OCI-LY3 (cell line): Measurements from ENCODE around the gene AP1S1.

Experiments
- H2AFZ ChIP-seq: fragments of 200-600, 300-600 bp; shearing (Covaris generic); 2 replicates; pipeline ENCODE4 v1.6.0; 2014; ENCODE audit warnings: antibody characterized with exemption, low read depth, low read length
- H3K27ac ChIP-seq: fragments of 200-600, 300-600 bp; sonication (generic); 2 replicates; pipeline ENCODE4 v1.5.1; 2014; ENCODE audit warnings: mild to moderate bottlenecking, low read length, moderate library complexity, mixed read lengths
- H3K27me3 ChIP-seq: fragments of 200-600, 300-600 bp; sonication (generic); 2 replicates; pipeline ENCODE4 v1.6.1; 2014; ENCODE audit warnings: low read depth, low read length, mixed read lengths
- H3K36me3 ChIP-seq: fragments of 200-600, 300-600 bp; sonication (generic); replicated peaks from 2 replicates; pipeline ENCODE3; 2014; ENCODE audit warnings: low read depth, low read length, mixed read lengths
- H3K4me1 ChIP-seq: fragments of 300-600, 200-600 bp; sonication (generic); 2 replicates; pipeline ENCODE4 v1.6.1; 2014; ENCODE audit warnings: low read length, mixed read lengths
- H3K4me2 ChIP-seq: fragments of 200-600, 300-600 bp; sonication (generic); 2 replicates; pipeline ENCODE4 v1.6.1; 2014; ENCODE audit warnings: low read length, mixed read lengths
- H3K4me3 ChIP-seq: fragments of 300-600, 200-600 bp; sonication (generic); 2 replicates; pipeline ENCODE4 v1.5.1; 2014; ENCODE audit warnings: antibody characterized with exemption, mild to moderate bottlenecking, low read length, moderate library complexity
- H3K79me2 ChIP-seq: fragments of 300-600, 200-600 bp; shearing (Covaris generic); 2 replicates; pipeline ENCODE4 v1.6.1; 2014; ENCODE audit warnings: mild to moderate bottlenecking, low read length, mixed read lengths
- H3K9ac ChIP-seq: fragments of 300-600, 200-600 bp; shearing (Covaris generic); 2 replicates; pipeline ENCODE4 v1.6.0; 2014; ENCODE audit warnings: mild to moderate bottlenecking, low read length, moderate library complexity
- H3K9me3 ChIP-seq: fragments of 200-600, 300-600 bp; shearing (Covaris generic); 2 replicates; pipeline ENCODE4 v1.6.1; 2014; ENCODE audit warnings: low read length, mixed read lengths; ENCODE audit not compliant: insufficient read depth
- H4K20me1 ChIP-seq: fragments of 200-600, 300-600 bp; sonication (generic); 2 replicates; pipeline ENCODE4 v1.6.1; 2016; ENCODE audit warnings: low read length, mixed read lengths; ENCODE audit not compliant: insufficient read depth
- EZH2phosphoT487 ChIP-seq: fragments of 200-600 bp; shearing (Covaris generic); IDR thresholded peaks from 2 replicates; pipeline ENCODE4 v1.6.1; 2018; ENCODE audit warnings: antibody characterized with exemption, mixed run types, low read depth
- TF ChIP-seq, protein P1 (sequence below): fragments of 200-600, 300-600 bp; sonication (generic); IDR thresholded peaks from 2 replicates; pipeline ENCODE4 v1.5.1; 2014; ENCODE audit warnings: antibody characterized with exemption, low read length, low read depth

Gene AP1S1

DNA sequence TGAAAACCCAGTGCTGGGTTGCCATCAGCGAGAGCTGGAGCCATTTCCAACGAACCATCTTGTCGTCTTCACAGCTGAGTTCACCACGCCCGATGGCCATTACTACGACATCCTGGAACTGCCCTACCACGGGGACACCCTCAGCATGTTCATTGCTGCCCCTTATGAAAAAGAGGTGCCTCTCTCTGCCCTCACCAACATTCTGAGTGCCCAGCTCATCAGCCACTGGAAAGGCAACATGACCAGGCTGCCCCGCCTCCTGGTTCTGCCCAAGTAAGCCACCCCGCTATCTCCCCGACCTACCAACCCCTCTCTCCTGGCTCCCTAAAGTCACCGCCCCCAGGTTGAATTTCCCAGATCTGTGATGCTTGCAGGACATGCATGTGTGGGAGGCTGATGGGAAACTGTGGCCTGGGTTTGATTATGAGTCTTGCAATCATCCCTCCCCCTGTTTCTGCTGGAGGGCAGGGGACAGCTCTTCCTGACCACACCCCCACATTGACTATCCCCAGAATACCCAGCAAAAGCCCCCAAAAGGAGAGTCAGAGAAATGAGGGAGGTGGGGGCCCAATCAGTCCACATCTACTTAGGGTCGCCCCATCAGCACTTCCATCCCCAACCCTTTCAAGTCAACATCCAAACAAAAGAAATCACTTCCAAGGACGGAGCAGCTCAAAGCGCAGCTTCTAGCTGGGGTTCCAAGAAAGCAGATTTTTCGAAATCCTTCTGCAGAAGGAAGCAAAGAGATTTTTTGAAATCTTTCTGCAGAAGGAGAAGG, 20.5 kb upstream of the AP1S1 start:
- H4K20me1 ChIP-seq = no peaks in the 10 kb centered on the region
- no peak overlapping the region for H3K27ac ChIP-seq
- peaks cover 17% of the 10 kb centered on the region for H3K4me1 ChIP-seq
- H3K27me3 ChIP-seq = peaks cover 9% of the 10 kb centered on the region; the same call in 1 of the 2 replicates
- no peak overlapping the region for H2AFZ ChIP-seq
- no peak for TF ChIP-seq EZH2phosphoT487
- TF ChIP-seq, protein P1, sequence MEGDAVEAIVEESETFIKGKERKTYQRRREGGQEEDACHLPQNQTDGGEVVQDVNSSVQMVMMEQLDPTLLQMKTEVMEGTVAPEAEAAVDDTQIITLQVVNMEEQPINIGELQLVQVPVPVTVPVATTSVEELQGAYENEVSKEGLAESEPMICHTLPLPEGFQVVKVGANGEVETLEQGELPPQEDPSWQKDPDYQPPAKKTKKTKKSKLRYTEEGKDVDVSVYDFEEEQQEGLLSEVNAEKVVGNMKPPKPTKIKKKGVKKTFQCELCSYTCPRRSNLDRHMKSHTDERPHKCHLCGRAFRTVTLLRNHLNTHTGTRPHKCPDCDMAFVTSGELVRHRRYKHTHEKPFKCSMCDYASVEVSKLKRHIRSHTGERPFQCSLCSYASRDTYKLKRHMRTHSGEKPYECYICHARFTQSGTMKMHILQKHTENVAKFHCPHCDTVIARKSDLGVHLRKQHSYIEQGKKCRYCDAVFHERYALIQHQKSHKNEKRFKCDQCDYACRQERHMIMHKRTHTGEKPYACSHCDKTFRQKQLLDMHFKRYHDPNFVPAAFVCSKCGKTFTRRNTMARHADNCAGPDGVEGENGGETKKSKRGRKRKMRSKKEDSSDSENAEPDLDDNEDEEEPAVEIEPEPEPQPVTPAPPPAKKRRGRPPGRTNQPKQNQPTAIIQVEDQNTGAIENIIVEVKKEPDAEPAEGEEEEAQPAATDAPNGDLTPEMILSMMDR = no peak
- no peaks in the 10 kb centered on the region for H3K9me3 ChIP-seq
- no peaks in the 10 kb centered on the region for H3K36me3 ChIP-seq
- H3K4me3 ChIP-seq = peak overlapping the region; percentile 9; the same call in 1 of the 2 replicates
- H3K4me2 ChIP-seq = peak overlapping the region; percentile 42
- no peak overlapping the region for H3K9ac ChIP-seq
- no peaks in the 10 kb centered on the region for H3K79me2 ChIP-seq

DNA sequence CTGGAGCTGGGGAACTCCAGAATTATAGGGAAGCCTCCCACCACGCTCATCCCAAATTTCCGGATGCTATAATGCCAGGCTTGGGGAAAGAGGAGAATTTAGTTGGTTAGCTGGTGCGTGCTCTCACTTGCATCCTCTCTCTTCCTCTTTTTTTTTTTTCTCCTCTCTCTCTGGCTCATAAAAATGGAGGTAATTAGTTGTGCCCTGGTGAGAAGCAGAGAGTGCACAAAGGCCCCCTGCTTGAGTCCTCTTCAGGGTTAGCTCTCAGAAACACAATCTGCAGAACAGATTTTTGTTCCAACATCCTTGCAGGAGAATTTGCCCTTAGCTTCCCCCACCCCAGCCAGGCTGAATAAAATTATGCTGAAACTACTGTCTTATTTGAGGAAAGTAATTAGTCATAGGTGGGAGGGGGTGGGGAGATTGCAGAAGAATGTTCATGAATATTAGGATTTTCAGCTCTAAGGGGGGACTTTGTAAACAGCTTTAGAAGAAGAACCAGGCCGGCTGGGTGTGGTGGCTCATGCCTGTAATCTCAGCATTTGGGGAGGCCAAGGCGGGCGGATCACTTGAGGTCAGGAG, 19.8 kb upstream of the AP1S1 start:
- Histone ChIP-seq H3K36me3 (no peaks in the 10 kb centered on the region), H3K4me1 (peaks cover 17% of the 10 kb centered on the region), H3K9me3 (no peaks in the 10 kb centered on the region)

DNA sequence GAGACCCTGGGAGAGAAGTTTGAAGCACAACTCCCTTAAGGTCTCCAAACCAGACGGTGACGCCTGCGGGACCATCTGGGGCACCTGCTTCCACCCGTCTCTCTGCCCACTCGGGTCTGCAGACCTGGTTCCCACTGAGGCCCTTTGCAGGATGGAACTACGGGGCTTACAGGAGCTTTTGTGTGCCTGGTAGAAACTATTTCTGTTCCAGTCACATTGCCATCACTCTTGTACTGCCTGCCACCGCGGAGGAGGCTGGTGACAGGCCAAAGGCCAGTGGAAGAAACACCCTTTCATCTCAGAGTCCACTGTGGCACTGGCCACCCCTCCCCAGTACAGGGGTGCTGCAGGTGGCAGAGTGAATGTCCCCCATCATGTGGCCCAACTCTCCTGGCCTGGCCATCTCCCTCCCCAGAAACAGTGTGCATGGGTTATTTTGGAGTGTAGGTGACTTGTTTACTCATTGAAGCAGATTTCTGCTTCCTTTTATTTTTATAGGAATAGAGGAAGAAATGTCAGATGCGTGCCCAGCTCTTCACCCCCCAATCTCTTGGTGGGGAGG, 16.5 kb upstream of the AP1S1 start:
- Histone ChIP-seq H3K36me3 (no peaks in the 10 kb centered on the region), H3K27me3 (peaks cover 9% of the 10 kb centered on the region; the same call in 1 of the 2 replicates), H3K27ac (peak overlapping the region; percentile 62; the same call in 1 of the 2 replicates), H3K4me1 (peaks cover 25% of the 10 kb centered on the region), H4K20me1 (no peaks in the 10 kb centered on the region), H3K79me2 (no peaks in the 10 kb centered on the region), H3K9me3 (no peaks in the 10 kb centered on the region), H2AFZ (peak overlapping the region; percentile 77), H3K9ac (peak overlapping the region; percentile 67), H3K4me2 (peak overlapping the region; percentile 81), H3K4me3 (peak overlapping the region; percentile 78)
- TF ChIP-seq, protein P1 = no peak
- no peak for TF ChIP-seq EZH2phosphoT487

More for the DNA sequence above, 19.8 kb upstream of the AP1S1 start:
- H2AFZ ChIP-seq = no peak overlapping the region
- no peak overlapping the region for H3K27ac ChIP-seq
- TF ChIP-seq, protein P1 = no peak
- TF ChIP-seq EZH2phosphoT487 = no peak
- H3K9ac ChIP-seq = no peak overlapping the region
- H3K4me3 ChIP-seq = peak overlapping the region; percentile 9; the same call in 1 of the 2 replicates
- H4K20me1 ChIP-seq = no peaks in the 10 kb centered on the region
- peak overlapping the region; percentile 42 for H3K4me2 ChIP-seq
- H3K79me2 ChIP-seq = no peaks in the 10 kb centered on the region
- H3K27me3 ChIP-seq = peaks cover 9% of the 10 kb centered on the region; the same call in 1 of the 2 replicates
